Esophagus squamous epithelium (tissue), 5 donors: ENCODE data around the gene GJA10. TPM values are rescaled to one million over a fixed set of nuclear protein-coding genes. Genes with fewer than 3 reads are reported as not detected.

Source experiments
- DNase-seq: peaks from one replicate; lab custom pipeline; 2025; lab: John Stamatoyannopoulos, UW
- H3K27ac ChIP-seq, 4 donors: fragments of 200-600 bp; sonication (generic); one replicate each; pipeline ENCODE4 v1.5.1; 2016 to 2019; ENCODE audit warnings: mild to moderate bottlenecking in 1 of 4
- H3K27me3 ChIP-seq, 4 donors: fragments of 200-600 bp; sonication (generic); 1 replicate in 3 of 4; 2 replicates in 1 of 4; pipeline versions ENCODE4 v1.5.1 to v1.6.0; 2017 to 2021; ENCODE audit warnings: antibody characterized with exemption in 1 of 4
- H3K36me3 ChIP-seq, 3 donors: fragments of 200-600 bp; sonication (generic); one replicate each; pipeline ENCODE4 v1.5.1; 2016 to 2019
- H3K4me1 ChIP-seq, 3 donors: fragments of 200-600 bp; sonication (generic); one replicate each; pipeline ENCODE4 v1.5.1; 2017 to 2019
- H3K4me3 ChIP-seq, 4 donors: fragments of 200-600 bp; sonication (generic); 1 replicate in 3 of 4; 2 replicates in 1 of 4; pipeline ENCODE4 v1.5.1; 2016 to 2019; ENCODE audit warnings: mild to moderate bottlenecking in 2 of 4, moderate library complexity in 1 of 4
- H3K9me3 ChIP-seq, 3 donors: fragments of 200-600 bp; sonication (generic); one replicate each; pipeline ENCODE4 v1.5.1; 2016 to 2019
- POLR2A ChIP-seq, 4 donors: fragments of 450-650 bp; IDR thresholded peaks; one replicate each; pipeline ENCODE4 v1.6.1; 2017; ENCODE audit warnings: antibody characterized with exemption in 4 of 4, mild to moderate bottlenecking in 4 of 4, moderate library complexity in 3 of 4
- WGBS, 2 donors: methylation state at CpG; one replicate each; pipeline ENCODE4 v1.1.5; 2018; 5-methylcytosine and 5-hydroxymethylcytosine counted together
- intact Hi-C: fragments of 100-400 bp; cut with DNase I; formaldehyde crosslinking; loops from one replicate; pipeline ENCODE4 v1.15.0; 2022
- total RNA-seq, 4 donors: library from RNA; depleted of rRNA; stranded (reverse); fragments of >200 nt; gene quantifications; one replicate each; pipeline ENCODE4 v1.1.0, GENCODE V29; 2016
- TF ChIP-seq, protein P1 (sequence below), 6 experiments: fragments of 450-650 bp in 4 of 6; fragments of 200-600 bp in 2 of 6; sonication (generic) in 2 of 6; IDR thresholded peaks; one replicate each; pipeline ENCODE4 v1.5.1; 2016 to 2019; ENCODE audit warnings: antibody characterized with exemption in 6 of 6, mild to moderate bottlenecking in 4 of 6, moderate library complexity in 4 of 6
- donor health status: DM: yes; HTN: yes; CAD: no.

Gene GJA10
- total RNA-seq, 4 donors from 2014 or later = not detected

DNA sequence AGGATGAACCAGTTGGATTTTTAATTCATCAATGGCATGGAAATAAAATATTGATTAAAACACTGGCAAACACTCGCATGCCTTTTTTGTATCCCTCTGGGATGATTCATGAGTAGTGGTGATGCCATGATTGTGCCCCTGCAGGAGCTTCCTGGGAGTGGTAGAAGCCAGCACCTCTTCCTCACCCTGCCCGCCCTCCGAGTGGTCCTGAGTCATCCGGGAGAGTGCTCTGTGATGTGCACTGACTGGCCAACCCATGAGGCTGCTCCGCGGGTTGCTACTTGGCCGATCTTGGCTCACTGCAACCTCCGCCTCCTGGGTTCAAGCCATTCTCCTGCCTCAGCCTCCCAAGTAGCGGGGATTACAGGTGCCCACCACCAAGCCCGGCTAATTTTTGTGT lies 27.4 kb downstream of the GJA10 start:
- no peak for DNase-seq
- 66 to 78% methylated on average over 3 to 5 of the region's 10 CpGs for WGBS, 2 donors
- Histone ChIP-seq H3K36me3 (no peaks in the 10 kb centered on the region), H3K4me3 (no peak overlapping the region), H3K27me3 (peaks cover 0 to 8% (median 0%) of the 10 kb centered on the region in 4 donors), H3K4me1 (no peaks in the 10 kb centered on the region), H3K9me3 (peaks cover 0 to 6% (median 0%) of the 10 kb centered on the region in 3 donors), H3K27ac (no peak overlapping the region)
- TF ChIP-seq, protein P1, sequence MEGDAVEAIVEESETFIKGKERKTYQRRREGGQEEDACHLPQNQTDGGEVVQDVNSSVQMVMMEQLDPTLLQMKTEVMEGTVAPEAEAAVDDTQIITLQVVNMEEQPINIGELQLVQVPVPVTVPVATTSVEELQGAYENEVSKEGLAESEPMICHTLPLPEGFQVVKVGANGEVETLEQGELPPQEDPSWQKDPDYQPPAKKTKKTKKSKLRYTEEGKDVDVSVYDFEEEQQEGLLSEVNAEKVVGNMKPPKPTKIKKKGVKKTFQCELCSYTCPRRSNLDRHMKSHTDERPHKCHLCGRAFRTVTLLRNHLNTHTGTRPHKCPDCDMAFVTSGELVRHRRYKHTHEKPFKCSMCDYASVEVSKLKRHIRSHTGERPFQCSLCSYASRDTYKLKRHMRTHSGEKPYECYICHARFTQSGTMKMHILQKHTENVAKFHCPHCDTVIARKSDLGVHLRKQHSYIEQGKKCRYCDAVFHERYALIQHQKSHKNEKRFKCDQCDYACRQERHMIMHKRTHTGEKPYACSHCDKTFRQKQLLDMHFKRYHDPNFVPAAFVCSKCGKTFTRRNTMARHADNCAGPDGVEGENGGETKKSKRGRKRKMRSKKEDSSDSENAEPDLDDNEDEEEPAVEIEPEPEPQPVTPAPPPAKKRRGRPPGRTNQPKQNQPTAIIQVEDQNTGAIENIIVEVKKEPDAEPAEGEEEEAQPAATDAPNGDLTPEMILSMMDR (IDR thresholded peaks at IDR 0.05) = no peak
- TF ChIP-seq POLR2A (IDR thresholded peaks at IDR 0.05) = no peak
- intact Hi-C loops = no loop called here

DNA sequence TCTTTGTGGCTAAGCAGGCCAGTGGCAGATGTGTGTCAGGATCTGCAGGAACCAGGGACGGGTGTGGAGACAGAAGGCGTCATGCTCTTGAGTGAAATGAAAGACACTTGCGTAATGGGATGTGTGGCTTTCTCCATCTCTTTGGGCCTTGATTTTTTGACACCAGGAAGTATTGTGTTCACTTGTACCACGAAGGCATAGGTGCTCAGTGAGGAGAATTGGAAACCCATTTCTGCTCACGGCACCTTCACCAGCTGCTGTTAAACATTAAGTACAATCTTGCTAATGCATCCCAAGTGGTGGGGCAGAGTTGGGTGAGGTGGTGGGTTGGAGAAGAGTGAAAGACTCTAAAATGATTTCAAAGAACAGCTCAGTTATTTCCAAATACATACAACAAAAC lies 30.0 kb downstream of the GJA10 start:
- H3K36me3 ChIP-seq = no peaks in the 10 kb centered on the region
- WGBS, 2 donors = 65% methylated on average over 5 of the region's 5 CpGs
- H3K4me3 ChIP-seq = no peak overlapping the region
- H3K27ac ChIP-seq = no peak overlapping the region
- TF ChIP-seq POLR2A (IDR thresholded peaks at IDR 0.05) = no peak
- TF ChIP-seq, protein P1 (IDR thresholded peaks at IDR 0.05) = no peak
- H3K27me3 ChIP-seq = peaks cover 0 to 8% (median 0%) of the 10 kb centered on the region in 4 donors
- intact Hi-C loops = no loop called here
- peaks cover 0 to under 1% (median 0%) of the 10 kb centered on the region in 3 donors for H3K4me1 ChIP-seq
- no peak for DNase-seq
- no peaks in the 10 kb centered on the region for H3K9me3 ChIP-seq

DNA sequence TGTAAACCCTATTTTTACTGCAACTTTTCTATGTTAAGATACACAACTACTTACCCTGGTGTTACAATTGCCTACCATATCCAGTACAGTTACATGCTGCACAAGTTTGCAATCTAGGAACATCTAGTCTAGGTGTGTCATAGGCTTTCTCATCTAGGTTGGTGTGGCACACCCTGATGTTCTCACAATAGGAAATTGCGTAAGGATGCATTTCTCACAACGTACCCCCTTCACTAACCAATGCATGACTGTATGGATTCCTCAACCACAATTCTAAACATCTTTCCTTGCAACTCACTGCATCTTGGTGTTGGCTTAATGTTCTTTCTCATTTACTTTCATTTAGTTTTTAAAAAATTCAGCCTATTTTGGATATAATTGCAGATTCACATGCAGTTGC lies 31.6 kb downstream of the GJA10 start:
- intact Hi-C loops = no loop called here
- Histone ChIP-seq H3K4me1 (peaks cover 0 to 6% (median 0%) of the 10 kb centered on the region in 3 donors), H3K27me3 (peaks cover 0 to 8% (median 0%) of the 10 kb centered on the region in 4 donors), H3K27ac (no peak overlapping the region), H3K4me3 (no peak overlapping the region), H3K9me3 (no peaks in the 10 kb centered on the region), H3K36me3 (no peaks in the 10 kb centered on the region)
- 51 to 63% methylated on average over 2 of the region's 2 CpGs for WGBS, 2 donors
- TF ChIP-seq, protein P1 (IDR thresholded peaks at IDR 0.05) = no peak
- no peak for TF ChIP-seq POLR2A (IDR thresholded peaks at IDR 0.05)
- DNase-seq = no peak

DNA sequence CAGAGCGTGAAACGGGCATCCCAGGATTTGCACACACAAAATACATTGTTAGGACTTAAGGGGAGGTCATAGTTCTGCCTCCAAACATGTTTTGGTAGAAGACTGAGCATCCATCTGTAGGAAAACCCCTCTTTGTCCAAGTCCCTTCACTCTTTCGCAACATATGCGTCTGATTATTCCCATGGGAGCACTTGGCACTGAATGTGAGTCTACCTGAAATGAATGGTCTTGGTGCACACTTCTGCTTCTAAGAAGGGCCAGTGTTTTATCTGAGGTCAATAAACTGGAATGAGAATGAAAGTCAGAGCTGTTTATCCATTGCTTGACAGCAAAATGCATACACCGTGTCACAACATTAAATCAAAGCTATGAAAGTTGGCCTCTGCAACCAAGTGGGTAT lies 33.0 kb downstream of the GJA10 start:
- 87 to 96% methylated on average over 5 of the region's 5 CpGs for WGBS, 2 donors
- no peak for TF ChIP-seq POLR2A (IDR thresholded peaks at IDR 0.05)
- TF ChIP-seq, protein P1 (IDR thresholded peaks at IDR 0.05) = no peak
- no peaks in the 10 kb centered on the region for H3K9me3 ChIP-seq
- no peak overlapping the region for H3K4me3 ChIP-seq
- no peaks in the 10 kb centered on the region for H3K36me3 ChIP-seq
- H3K27me3 ChIP-seq = peaks cover 0 to 2% (median 0%) of the 10 kb centered on the region in 4 donors
- no peak for DNase-seq
- intact Hi-C loops = no loop called here
- peaks cover 0 to 6% (median 0%) of the 10 kb centered on the region in 3 donors for H3K4me1 ChIP-seq
- H3K27ac ChIP-seq = no peak overlapping the region

DNA sequence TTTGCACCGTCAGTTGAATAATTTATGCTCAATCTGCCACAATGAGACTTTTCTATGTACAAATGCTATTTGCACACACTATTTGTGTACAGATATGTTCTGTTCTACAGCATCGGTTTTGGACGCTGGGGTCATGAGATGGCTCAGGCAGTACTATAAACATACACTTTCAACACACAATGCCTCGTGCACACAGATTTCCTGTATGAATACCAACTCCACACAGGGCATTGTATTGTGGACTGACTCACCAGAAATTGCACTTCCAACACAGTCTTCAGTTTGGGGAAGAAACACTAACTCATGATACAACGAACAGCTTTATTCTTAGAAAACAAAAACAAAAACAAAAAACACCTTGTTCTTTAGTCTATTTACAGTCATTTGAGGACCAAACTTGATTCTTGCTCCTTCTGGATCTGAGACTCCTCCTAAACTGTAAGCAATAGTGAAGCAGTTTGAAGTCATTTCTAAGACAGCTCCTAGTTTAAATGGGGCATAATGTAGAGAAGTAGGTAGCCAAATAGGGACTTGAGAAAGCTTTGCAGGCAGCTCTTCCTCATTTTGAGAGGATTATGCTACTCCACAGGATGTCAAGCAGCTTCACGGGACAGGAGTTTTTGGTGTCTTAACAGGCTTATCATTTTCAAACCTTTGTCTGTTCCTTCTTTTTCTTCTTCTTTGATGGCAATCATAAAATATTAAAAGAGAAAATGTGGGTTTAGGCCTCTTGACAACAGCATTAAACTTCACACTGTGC lies 33.7 kb downstream of the GJA10 start:
- Histone ChIP-seq H3K27ac (no peak overlapping the region), H3K9me3 (no peaks in the 10 kb centered on the region), H3K27me3 (no peaks in the 10 kb centered on the region), H3K4me1 (peaks cover 0 to 6% (median 0%) of the 10 kb centered on the region in 3 donors), H3K36me3 (no peaks in the 10 kb centered on the region), H3K4me3 (no peak overlapping the region)
- intact Hi-C loops = no loop called here
- no peak for TF ChIP-seq POLR2A (IDR thresholded peaks at IDR 0.05)
- TF ChIP-seq, protein P1 (IDR thresholded peaks at IDR 0.05) = no peak
- DNase-seq = no peak
- WGBS, 2 donors = 51 to 63% methylated on average over 6 of the region's 6 CpGs
